Lower lobe of right lung (tissue), 2 donors: ENCODE measurements around the gene PPFIA4. TPM values are rescaled to one million over a fixed set of nuclear protein-coding genes. Genes with fewer than 3 reads are reported as not detected.

ENCODE experiments used
- ATAC-seq, 2 donors: fragments of 200-7000 bp; cut with Tn5 transposase; one replicate each; pipeline ENCODE4 v1.9.1; 2020 to 2022; ENCODE audit warnings: mild to moderate bottlenecking in 2 of 2, moderate library complexity in 2 of 2
- DNase-seq: peaks from one replicate; pipeline ENCODE4 v3.0.0-alpha.2; 2020
- H3K27ac ChIP-seq: fragments of 200-600 bp; one replicate; pipeline ENCODE4 v1.8.0; 2022
- H3K27me3 ChIP-seq: fragments of 200-600 bp; one replicate; pipeline ENCODE4 v1.8.0; 2022; ENCODE audit warnings: low read depth
- H3K36me3 ChIP-seq: fragments of 200-600 bp; one replicate; pipeline ENCODE4 v1.8.0; 2022; ENCODE audit warnings: mild to moderate bottlenecking
- H3K4me1 ChIP-seq: fragments of 200-600 bp; one replicate; pipeline ENCODE4 v1.8.0; 2022
- H3K4me3 ChIP-seq: fragments of 200-600 bp; one replicate; pipeline ENCODE4 v1.8.0; 2022; ENCODE audit warnings: mild to moderate bottlenecking
- H3K9me3 ChIP-seq: fragments of 200-600 bp; one replicate; pipeline ENCODE4 v1.8.0; 2022
- intact Hi-C: fragments of 100-400 bp; cut with DNase I; formaldehyde crosslinking; loops from one replicate; pipeline ENCODE4 v1.11.0; 2022
- total RNA-seq: library from RNA; stranded (reverse); fragmentation: NEBNext Ultra II Directional; extraction: Animal tissue kit (Norgen Biotek cat#: 25700); gene quantifications from one replicate; pipeline ENCODE4 v1.2.1, GENCODE V29; 2021
- TF ChIP-seq, protein P1 (sequence below): fragments of 200-600 bp; IDR thresholded peaks from one replicate; pipeline ENCODE4 v1.8.0; 2022; ENCODE audit warnings: antibody characterized with exemption, mild to moderate bottlenecking
- donor health status: DM: no; HTN: yes; CAD: no; lungs with severe emphysema.

The PPFIA4 gene
- total RNA-seq, 1 donor from 2014 or later, result 1.3 TPM

DNA sequence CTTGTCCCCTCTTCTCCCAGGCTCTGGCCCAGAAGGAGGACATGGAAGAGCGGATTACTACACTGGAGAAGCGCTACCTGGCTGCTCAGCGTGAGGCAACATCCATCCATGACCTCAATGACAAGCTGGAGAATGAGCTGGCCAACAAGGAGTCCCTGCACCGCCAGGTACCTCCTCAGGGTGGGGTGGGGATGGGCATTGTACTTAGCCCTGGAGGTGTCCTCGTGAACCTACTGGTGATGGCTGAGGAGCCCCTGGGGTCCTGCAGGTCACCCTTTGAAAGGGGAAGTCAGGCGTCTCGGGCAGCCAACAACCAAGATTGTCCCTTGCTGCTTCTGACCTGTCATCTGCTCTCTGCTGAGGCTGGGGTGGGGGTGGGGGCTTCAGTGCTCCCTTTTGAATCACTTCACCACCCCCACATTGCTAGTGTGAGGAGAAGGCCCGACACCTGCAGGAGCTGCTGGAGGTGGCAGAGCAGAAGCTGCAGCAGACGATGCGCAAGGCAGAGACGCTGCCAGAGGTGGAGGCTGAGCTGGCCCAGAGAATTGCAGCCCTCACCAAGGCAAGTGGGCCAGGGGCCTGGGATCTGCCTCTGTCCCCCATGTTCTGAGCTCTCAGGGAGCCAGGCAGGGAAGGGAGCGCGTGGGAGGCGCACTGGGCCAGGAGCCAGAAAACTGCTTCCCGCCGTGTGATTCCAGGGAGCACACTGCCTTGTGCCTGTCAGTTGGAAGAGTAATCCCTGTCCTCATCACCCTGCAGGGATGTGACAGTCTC is 19.7 kb downstream of the PPFIA4 start:
- ATAC-seq, result no peak

DNA sequence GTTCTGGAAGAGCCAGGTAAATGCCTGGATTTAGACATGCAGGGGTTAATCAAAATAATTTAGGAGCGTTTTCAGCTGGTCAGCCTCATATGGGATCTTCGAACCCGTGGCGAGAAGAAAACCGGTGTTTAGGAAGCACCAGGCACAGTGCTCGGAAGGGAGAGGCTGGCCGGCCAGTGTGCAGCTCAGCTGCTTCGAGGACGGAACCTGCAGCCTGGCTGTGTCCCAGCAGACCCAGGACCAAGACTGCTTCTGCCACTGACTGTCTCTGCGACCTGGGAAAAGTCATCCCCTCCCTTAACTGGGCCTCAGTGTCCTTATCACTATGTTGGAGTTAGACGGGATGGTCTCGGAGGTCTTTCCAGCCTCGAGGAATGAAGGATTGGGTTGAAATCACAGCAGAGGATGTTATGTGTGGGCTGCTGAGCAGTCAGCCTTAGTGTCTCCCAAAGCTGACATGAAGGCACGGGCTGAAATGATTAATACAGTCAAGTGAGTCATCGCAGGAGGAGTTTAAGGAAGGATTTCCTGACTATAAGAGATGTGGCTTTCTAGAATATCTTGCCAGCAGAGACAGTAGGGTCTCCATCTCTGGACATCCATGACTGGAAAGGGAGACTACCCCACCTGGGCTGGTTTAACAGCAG is 20.8 kb downstream of the PPFIA4 start:
- H3K27ac ChIP-seq, result no peak overlapping the region
- no peak for DNase-seq
- H3K4me1 ChIP-seq, result no peaks in the 10 kb centered on the region
- H3K36me3 ChIP-seq, result no peaks in the 10 kb centered on the region
- TF ChIP-seq, protein P1, sequence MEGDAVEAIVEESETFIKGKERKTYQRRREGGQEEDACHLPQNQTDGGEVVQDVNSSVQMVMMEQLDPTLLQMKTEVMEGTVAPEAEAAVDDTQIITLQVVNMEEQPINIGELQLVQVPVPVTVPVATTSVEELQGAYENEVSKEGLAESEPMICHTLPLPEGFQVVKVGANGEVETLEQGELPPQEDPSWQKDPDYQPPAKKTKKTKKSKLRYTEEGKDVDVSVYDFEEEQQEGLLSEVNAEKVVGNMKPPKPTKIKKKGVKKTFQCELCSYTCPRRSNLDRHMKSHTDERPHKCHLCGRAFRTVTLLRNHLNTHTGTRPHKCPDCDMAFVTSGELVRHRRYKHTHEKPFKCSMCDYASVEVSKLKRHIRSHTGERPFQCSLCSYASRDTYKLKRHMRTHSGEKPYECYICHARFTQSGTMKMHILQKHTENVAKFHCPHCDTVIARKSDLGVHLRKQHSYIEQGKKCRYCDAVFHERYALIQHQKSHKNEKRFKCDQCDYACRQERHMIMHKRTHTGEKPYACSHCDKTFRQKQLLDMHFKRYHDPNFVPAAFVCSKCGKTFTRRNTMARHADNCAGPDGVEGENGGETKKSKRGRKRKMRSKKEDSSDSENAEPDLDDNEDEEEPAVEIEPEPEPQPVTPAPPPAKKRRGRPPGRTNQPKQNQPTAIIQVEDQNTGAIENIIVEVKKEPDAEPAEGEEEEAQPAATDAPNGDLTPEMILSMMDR, result no peak
- intact Hi-C loops, result no loop called here
- no peaks in the 10 kb centered on the region for H3K9me3 ChIP-seq
- peak in 1 of 2 donors; percentile 30 for ATAC-seq
- H3K4me3 ChIP-seq, result no peak overlapping the region
- no peaks in the 10 kb centered on the region for H3K27me3 ChIP-seq

More for the DNA sequence above, 19.7 kb downstream of the PPFIA4 start:
- DNase-seq, result no peak
- Histone ChIP-seq H3K36me3 (no peaks in the 10 kb centered on the region), H3K27me3 (no peaks in the 10 kb centered on the region), H3K9me3 (no peaks in the 10 kb centered on the region), H3K4me3 (no peak overlapping the region), H3K27ac (no peak overlapping the region), H3K4me1 (no peaks in the 10 kb centered on the region)
- intact Hi-C loops, result no loop called here
- TF ChIP-seq, protein P1, result no peak

DNA sequence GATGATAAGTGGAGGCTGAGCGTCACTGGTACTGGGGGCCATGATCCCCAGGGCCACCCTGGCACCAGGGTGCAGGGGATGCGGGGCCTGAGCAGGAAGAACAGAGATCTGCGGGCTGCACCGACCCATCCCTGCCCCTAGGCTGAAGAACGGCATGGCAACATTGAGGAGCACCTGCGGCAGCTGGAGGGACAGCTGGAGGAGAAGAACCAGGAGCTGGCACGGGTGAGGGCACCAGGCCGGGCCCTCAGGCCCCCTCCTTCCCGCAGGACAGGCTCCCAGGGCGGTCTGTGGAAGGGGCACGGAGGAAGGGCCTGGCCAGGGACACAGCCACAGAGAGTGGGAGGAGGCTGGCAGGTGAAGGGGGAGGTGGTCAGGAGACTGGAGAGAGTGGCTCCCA is 21.8 kb downstream of the PPFIA4 start:
- no peaks in the 10 kb centered on the region for H3K27me3 ChIP-seq
- no peaks in the 10 kb centered on the region for H3K4me1 ChIP-seq
- H3K27ac ChIP-seq, result no peak overlapping the region
- TF ChIP-seq, protein P1, result no peak
- no peak overlapping the region for H3K4me3 ChIP-seq
- H3K9me3 ChIP-seq, result no peaks in the 10 kb centered on the region
- DNase-seq (no peak), ATAC-seq (no peak)
- intact Hi-C loops, result no loop called here
- H3K36me3 ChIP-seq, result no peaks in the 10 kb centered on the region

DNA sequence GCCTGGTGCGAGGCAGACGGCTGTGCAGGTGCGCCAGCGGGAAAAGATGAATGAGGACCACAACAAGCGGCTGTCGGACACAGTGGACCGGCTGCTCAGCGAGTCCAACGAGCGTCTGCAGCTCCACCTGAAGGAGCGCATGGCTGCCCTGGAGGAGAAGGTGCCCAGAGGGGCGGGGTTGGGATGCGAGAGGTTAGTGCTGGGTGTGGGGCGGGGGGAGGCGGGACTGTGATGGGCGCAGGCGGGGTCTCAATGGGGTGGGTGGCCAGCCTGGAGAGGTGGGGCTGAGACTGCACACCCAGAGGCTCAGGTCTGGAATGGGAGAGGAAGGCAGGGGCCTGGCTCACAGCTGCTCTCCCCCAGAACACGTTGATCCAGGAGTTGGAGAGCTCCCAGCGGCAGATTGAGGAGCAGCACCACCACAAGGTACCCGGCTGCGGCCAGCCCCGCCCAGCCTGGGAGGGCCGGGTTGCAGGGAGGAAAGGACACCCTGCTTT is 22.3 kb downstream of the PPFIA4 start:
- intact Hi-C loops, result no loop called here
- no peaks in the 10 kb centered on the region for H3K9me3 ChIP-seq
- H3K27me3 ChIP-seq, result no peaks in the 10 kb centered on the region
- no peak overlapping the region for H3K27ac ChIP-seq
- TF ChIP-seq, protein P1, result no peak
- DNase-seq (no peak), ATAC-seq (peak; percentile 18 to 46)
- H3K4me1 ChIP-seq, result no peaks in the 10 kb centered on the region
- H3K36me3 ChIP-seq, result no peaks in the 10 kb centered on the region
- no peak overlapping the region for H3K4me3 ChIP-seq

DNA sequence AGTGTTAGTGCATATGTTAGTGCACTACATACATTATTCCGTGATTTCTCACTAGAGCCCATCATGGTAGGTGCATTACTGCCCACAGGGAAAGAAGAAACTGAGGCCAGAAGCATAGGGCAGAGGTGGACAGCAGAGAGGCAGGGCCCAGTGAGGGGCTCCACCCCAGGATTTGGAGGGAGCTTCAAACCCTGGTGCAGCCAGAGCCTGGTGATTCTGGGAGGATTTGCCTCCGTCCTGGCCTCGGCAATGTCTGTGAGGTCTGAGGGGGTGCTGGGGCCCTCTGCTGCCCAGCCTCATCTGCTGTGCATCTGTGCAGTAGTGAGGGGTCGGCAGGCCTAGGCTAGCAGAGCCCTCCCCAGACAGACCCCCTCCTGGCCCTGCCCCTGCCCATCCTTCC is 22.8 kb downstream of the PPFIA4 start:
- no peak overlapping the region for H3K4me3 ChIP-seq
- H3K9me3 ChIP-seq, result no peaks in the 10 kb centered on the region
- no peak overlapping the region for H3K27ac ChIP-seq
- no peaks in the 10 kb centered on the region for H3K4me1 ChIP-seq
- TF ChIP-seq, protein P1, result no peak
- intact Hi-C loops, result no loop called here
- DNase-seq, result no peak
- H3K27me3 ChIP-seq, result no peaks in the 10 kb centered on the region
- no peak for ATAC-seq
- H3K36me3 ChIP-seq, result no peaks in the 10 kb centered on the region
